Thymus (tissue), 11 donors: ENCODE measurements around the gene CACNA2D3. TPM values are rescaled to one million over a fixed set of nuclear protein-coding genes. Genes with fewer than 3 reads are reported as not detected.

Experiments
- DNase-seq, 9 donors: peaks; one replicate each; pipeline ENCODE4 v3.0.0-alpha.2; 2013; ENCODE audit warnings: low spot score in 9 of 9, low read depth in 6 of 9, missing footprints in 1 of 9
- H3K27ac ChIP-seq, 2 donors: one replicate each; pipeline ENCODE4 v1.5.1; 2013; ENCODE audit warnings: control low read depth in 1 of 2, low read depth in 1 of 2, low read length in 1 of 2, mild to moderate bottlenecking in 1 of 2, moderate library complexity in 1 of 2
- H3K27me3 ChIP-seq, 2 donors: one replicate each; pipeline ENCODE4 v1.5.1; 2013; ENCODE audit warnings: low read length in 1 of 2; ENCODE audit not compliant: control insufficient read depth in 2 of 2, insufficient read depth in 1 of 2
- H3K36me3 ChIP-seq, 2 donors: one replicate each; pipeline ENCODE4 v1.5.1; 2013; ENCODE audit warnings: low read length in 1 of 2, mild to moderate bottlenecking in 1 of 2, moderate library complexity in 1 of 2; ENCODE audit not compliant: control insufficient read depth in 2 of 2, insufficient read depth in 2 of 2
- H3K4me1 ChIP-seq, 2 donors: one replicate each; pipeline ENCODE4 v1.5.1; 2013; ENCODE audit warnings: low read length in 2 of 2; ENCODE audit not compliant: control insufficient read depth in 2 of 2, insufficient read depth in 2 of 2
- H3K4me3 ChIP-seq, 2 donors: one replicate each; pipeline ENCODE4 v1.5.1; 2013; ENCODE audit warnings: low read length in 2 of 2, control low read depth in 1 of 2, mild to moderate bottlenecking in 1 of 2
- H3K9me3 ChIP-seq, 2 donors: one replicate each; pipeline ENCODE4 v1.5.1; 2013; ENCODE audit warnings: low read length in 1 of 2, mild to moderate bottlenecking in 1 of 2; ENCODE audit not compliant: control insufficient read depth in 2 of 2, insufficient read depth in 1 of 2
- WGBS: extraction: QIAGEN DNeasy Blood & Tissue Kit; methylation state at CpG from one replicate; pipeline ENCODE4 v1.1.7; 2013; 5-methylcytosine and 5-hydroxymethylcytosine counted together
- polyA plus RNA-seq: library from polyadenylated mRNA; stranded (reverse); fragments of 200-250 nt; gene quantifications from one replicate; pipeline ENCODE4 v1.2.3, GENCODE V29; 2013
- total RNA-seq: library from RNA; stranded (reverse); fragments of 120-200 nt; gene quantifications from one replicate; pipeline ENCODE4 v1.2.4, GENCODE V29; 2013
- donor health status: healthy.

The CACNA2D3 gene
- total and polyA plus RNA-seq, 2 donors = 1.8 to 2.1 TPM

DNA sequence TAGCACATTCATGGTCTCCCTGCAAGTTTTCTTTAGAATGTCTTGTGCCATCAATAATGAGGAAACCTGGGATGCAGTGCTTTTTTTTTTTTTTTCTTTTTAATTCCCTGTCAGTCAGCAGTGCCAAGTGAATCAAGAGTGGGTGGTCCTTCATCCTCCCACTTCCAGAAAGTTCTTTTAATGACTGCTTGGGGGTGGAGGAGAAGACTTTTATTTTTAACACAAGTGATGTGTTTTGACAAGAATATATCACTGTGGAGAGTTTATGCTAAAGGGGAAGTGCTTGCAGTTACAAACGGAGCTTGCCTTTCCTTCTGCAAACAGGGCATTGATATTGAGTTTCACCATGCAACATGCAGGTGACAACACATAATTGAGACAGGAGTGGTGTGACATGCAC is 69.7 kb downstream of the CACNA2D3 start:
- WGBS = 3% methylated on average over 1 of the region's 1 CpG
- no peak for DNase-seq
- no peaks in the 10 kb centered on the region for H3K4me1 ChIP-seq

GRCh38 chr3:54193093-54193492 is 70.7 kb downstream of the CACNA2D3 start:
- Histone ChIP-seq H3K27me3 (no peaks in the 10 kb centered on the region), H3K4me3 (no peak overlapping the region), H3K36me3 (no peaks in the 10 kb centered on the region), H3K27ac (no peak overlapping the region), H3K4me1 (no peaks in the 10 kb centered on the region), H3K9me3 (no peaks in the 10 kb centered on the region)
- WGBS = 92% methylated on average over 1 of the region's 1 CpG
- DNase-seq = no peak

More for the DNA sequence above, 69.7 kb downstream of the CACNA2D3 start:
- Histone ChIP-seq H3K36me3 (no peaks in the 10 kb centered on the region), H3K27me3 (no peaks in the 10 kb centered on the region), H3K9me3 (no peaks in the 10 kb centered on the region), H3K27ac (no peak overlapping the region), H3K4me3 (no peak overlapping the region)

DNA sequence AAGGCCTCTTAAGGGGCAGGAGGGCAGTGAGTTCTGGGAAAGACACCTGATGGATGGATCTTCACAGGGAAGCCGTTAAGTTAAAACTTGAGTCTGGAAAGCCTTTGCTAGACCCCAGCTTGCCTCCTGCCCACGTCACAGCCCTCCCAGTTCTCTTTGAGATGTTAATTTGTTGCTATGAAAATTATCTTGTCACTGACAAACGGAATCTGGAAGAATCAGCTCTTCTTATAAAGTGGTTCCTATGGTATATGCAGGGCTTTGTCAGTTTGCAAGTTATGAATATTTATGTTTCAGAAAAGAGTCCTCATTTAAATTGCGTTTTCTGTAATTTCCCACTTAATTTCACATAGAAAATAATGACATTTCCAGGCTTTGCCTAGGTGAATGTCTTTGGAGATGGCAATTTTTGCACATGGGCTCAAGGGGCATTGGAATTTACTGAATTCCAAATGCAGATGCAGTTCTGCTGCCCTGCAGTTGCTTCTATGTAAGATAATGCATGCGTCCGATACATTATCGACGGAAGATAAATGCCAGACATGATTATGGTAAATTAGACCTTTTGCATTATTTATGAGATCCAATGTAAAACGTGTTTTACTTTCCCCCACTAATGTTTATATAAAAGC is 74.1 kb downstream of the CACNA2D3 start:
- Histone ChIP-seq H3K27ac (no peak overlapping the region), H3K36me3 (no peaks in the 10 kb centered on the region), H3K27me3 (no peaks in the 10 kb centered on the region), H3K4me3 (no peak overlapping the region), H3K4me1 (no peaks in the 10 kb centered on the region), H3K9me3 (no peaks in the 10 kb centered on the region)
- WGBS = 83% methylated on average over 9 of the region's 9 CpGs
- no peak for DNase-seq

- Histone ChIP-seq H3K9me3 (no peaks in the 10 kb centered on the region), H3K4me1 (no peaks in the 10 kb centered on the region), H3K27ac (no peak overlapping the region), H3K36me3 (no peaks in the 10 kb centered on the region), H3K4me3 (no peak overlapping the region), H3K27me3 (no peaks in the 10 kb centered on the region)
- 63% methylated on average over 6 of the region's 6 CpGs for WGBS
- no peak for DNase-seq
Measured at GRCh38 chr3:54197509-54197908, 75.2 kb downstream of the CACNA2D3 start.

- Histone ChIP-seq H3K27ac (no peak overlapping the region), H3K36me3 (no peaks in the 10 kb centered on the region), H3K4me1 (no peaks in the 10 kb centered on the region), H3K9me3 (no peaks in the 10 kb centered on the region), H3K27me3 (no peaks in the 10 kb centered on the region), H3K4me3 (no peak overlapping the region)
- WGBS = 79% methylated on average over 9 of the region's 9 CpGs
- no peak for DNase-seq
Measured at GRCh38 chr3:54198556-54198955, 76.2 kb downstream of the CACNA2D3 start.

DNA sequence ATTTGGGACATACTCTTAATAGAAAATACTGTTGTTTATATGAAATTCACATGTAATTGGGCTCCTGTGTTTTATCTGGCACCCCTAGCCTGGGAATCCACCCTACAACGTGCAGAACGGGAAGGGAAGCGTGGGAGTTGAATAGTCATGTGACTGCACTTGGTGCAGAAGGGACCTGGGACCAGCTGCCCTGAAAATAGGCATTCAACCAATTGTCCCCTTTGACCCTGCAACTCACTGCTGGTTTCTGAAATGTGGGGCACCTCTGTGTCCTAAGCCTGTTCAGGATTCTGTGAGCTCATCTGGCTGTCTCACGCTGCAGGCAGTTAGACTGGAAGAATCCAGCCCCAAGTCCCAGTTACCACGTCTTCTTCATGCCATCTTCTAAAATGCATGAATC is 79.7 kb downstream of the CACNA2D3 start:
- Histone ChIP-seq H3K27me3 (no peaks in the 10 kb centered on the region), H3K4me1 (no peaks in the 10 kb centered on the region), H3K4me3 (no peak overlapping the region), H3K27ac (no peak overlapping the region), H3K36me3 (no peaks in the 10 kb centered on the region), H3K9me3 (no peaks in the 10 kb centered on the region)
- DNase-seq = no peak
- WGBS = 80% methylated on average over 5 of the region's 5 CpGs

- 83% methylated on average over 5 of the region's 5 CpGs for WGBS
- no peak for DNase-seq
- no peaks in the 10 kb centered on the region for H3K9me3 ChIP-seq
Measured at GRCh38 chr3:54202651-54203248, 80.4 kb downstream of the CACNA2D3 start.

GRCh38 chr3:54206874-54207273 is 84.5 kb downstream of the CACNA2D3 start:
- Histone ChIP-seq H3K9me3 (no peaks in the 10 kb centered on the region), H3K4me3 (no peak overlapping the region), H3K4me1 (no peaks in the 10 kb centered on the region), H3K36me3 (no peaks in the 10 kb centered on the region), H3K27ac (no peak overlapping the region), H3K27me3 (no peaks in the 10 kb centered on the region)
- WGBS = 95% methylated on average over 1 of the region's 1 CpG
- no peak for DNase-seq

More at GRCh38 chr3:54202651-54203248, 80.4 kb downstream of the CACNA2D3 start:
- no peaks in the 10 kb centered on the region for H3K4me1 ChIP-seq
- H3K27me3 ChIP-seq = no peaks in the 10 kb centered on the region
- no peak overlapping the region for H3K27ac ChIP-seq
- no peak overlapping the region for H3K4me3 ChIP-seq
- H3K36me3 ChIP-seq = no peaks in the 10 kb centered on the region

- WGBS = 83% methylated on average over 1 of the region's 1 CpG
- no peak for DNase-seq
- Histone ChIP-seq H3K36me3 (no peaks in the 10 kb centered on the region), H3K27ac (no peak overlapping the region), H3K4me3 (no peak overlapping the region), H3K9me3 (no peaks in the 10 kb centered on the region), H3K27me3 (no peaks in the 10 kb centered on the region), H3K4me1 (no peaks in the 10 kb centered on the region)
Measured at GRCh38 chr3:54211097-54211496, 88.7 kb downstream of the CACNA2D3 start.
